GM10847 (cell line): Measurements from ENCODE around the gene CHRNG.

ENCODE experiments used
- POLR2A ChIP-seq: IDR thresholded peaks from 2 replicates; pipeline ENCODE4 v1.6.1; 2011; ENCODE audit not compliant: insufficient read length; ENCODE audit errors: extremely low read depth

CHRNG gene

GRCh38 chr2:232502911-232503808 is 36.3 kb upstream of the CHRNG start:
- TF ChIP-seq POLR2A, result no peak

DNA sequence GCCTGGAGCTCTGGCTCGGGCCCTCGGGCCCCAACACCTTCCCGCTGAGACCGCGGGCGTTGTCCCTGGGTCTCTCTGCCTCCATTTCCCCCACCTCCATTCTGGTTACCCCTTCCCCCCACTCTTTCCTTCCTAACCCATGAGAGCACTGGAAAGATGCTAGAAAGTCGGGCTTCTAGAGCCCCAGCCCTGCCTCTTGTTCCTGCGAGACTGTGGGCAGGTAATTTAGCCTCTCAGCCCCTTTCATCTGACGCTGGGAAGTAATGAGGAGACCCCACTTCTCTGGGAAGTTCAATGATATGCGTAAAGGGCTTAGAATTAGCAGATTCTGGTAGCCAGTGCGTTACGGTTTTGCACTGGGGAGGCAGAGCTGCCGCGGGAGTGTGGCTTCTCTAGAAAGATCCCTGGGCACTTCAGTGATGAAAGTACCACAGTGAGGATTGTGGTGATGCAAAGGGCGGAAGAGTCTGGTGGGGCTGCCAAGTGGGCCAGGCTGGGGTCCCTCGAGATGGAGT is 35.6 kb upstream of the CHRNG start:
- no peak for TF ChIP-seq POLR2A

GRCh38 chr2:232504438-232504837 is 35.1 kb upstream of the CHRNG start:
- TF ChIP-seq POLR2A, result no peak

DNA sequence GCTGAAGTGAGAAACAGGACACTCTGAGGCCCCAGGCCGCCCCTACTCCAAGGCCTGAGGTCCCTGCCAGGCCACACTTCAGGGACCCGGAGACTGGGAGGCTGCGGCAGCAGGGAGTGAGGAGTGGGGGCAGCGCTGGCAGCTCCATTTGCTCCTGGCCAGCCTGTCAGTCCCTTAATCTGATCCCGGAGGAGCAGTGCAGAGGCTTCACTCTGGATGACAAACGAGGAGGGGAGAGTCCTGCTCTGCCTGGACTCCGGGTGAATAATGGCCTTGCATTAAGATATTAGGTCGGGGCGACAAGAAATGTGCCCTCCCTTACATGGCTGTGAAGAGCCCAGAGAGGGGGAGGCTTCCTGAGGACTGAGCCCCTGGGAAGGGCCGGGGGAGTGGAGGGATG is 33.6 kb upstream of the CHRNG start:
- TF ChIP-seq POLR2A, result no peak

DNA sequence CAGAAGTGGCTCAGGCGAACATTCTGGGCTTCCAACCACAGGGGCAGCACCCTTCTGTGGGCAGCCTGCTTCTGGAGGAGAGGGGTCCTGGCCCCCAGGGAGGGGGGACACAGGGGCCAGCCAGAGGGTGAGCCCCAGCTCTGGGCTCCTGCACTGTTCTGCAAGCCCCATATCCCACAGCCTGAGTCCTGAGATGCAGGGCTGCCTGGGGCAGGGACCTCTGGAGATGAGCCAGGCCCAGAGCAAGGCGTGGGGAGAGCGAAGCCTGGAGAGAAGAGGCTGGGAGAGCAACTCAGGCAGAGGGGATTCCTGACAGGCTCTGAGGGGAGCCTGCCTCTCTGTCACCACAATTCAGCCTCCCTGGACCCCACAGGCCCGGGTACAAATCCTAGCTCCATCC is 32.8 kb upstream of the CHRNG start:
- no peak for TF ChIP-seq POLR2A

DNA sequence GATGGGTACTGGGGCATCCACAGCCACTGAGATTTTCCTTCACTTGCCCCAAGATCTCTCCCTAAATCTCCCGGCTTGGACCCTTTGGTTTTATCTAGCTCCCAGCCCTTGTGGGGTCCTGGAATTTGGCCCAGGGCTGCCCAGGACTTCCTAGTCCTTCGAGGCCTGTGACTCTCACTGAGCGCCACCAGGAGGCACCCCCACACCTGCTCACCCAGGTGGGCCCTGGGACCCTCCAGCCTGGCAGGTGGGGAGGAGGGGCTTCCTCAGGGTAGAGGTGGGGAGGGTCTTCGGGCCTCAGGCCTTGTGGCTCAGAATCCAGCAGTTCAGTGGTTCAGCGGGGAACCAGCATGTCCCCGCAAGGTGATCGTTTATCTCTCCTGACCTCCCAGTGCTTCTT is 31.2 kb upstream of the CHRNG start:
- TF ChIP-seq POLR2A, result no peak

DNA sequence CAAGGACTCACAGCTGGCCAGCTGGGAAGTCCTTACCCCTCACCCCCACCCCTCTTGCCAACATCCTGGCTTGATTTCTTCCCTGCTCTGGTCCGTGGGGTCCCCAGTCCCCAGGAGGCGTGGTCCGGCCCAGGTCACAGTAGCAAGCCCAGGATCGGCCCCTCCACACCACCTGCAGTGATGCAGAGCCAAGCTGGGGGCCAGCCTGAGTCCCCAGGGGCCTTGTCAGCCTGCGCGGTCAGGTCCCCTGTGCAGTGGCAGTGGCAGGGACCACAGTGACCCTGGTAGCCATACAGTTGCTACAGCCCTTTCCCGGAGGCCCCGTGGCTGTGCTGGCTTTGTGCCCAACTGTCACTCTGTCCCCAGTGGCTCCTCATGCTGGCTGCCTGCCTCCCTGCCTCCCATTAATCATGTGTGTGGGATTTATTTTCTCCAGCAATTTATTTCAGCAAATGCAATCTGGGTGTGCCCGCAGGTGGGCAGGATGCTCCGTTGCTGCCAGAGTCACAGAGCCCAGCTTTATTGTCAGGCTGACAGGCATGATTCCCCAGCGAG is 28.1 kb upstream of the CHRNG start:
- no peak for TF ChIP-seq POLR2A

GRCh38 chr2:232512602-232513001 is 26.9 kb upstream of the CHRNG start:
- TF ChIP-seq POLR2A, result no peak

DNA sequence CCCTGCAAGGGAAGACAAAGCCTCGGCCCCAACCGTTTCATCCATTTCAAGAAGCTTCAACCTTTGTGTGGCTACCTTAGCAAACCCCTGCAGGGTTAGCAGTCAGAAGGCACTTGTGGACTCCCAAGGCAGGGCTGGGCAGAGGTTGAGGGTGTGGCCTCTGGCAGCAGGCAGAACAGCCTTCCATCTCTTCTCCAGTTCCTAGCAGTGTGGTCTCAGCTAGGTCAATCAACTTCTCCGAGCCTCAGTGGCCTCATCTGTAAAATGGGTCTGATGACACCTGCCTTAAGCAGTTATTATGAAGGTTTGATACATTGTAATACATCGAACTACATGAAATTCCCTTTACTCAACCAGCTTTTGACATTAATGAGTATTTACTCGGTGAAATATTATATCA is 26.1 kb upstream of the CHRNG start:
- TF ChIP-seq POLR2A, result no peak

- TF ChIP-seq POLR2A, result no peak
Observed at GRCh38 chr2:232515639-232516038, 23.9 kb upstream of the CHRNG start.

GRCh38 chr2:232516551-232516950 is 22.9 kb upstream of the CHRNG start:
- no peak for TF ChIP-seq POLR2A

DNA sequence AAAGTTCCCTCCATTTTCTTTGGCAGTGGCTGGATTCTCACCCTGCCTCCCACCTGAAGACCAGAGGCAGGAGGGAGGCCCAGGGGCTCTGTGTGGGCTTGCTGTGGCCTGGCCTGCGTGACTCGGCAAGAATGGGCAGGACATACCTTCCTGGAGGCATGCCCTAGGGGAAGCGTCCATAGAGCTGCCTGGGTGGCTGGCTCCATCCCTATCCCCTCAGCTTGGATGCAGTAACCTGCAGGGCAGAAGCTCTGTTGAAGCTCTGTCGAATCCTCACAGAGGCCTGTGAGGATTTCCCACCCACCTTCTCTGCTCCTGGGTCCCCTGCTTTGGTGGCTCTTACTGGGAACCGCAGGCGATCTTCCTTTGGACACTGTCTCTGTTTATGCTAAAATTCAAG is 20.6 kb upstream of the CHRNG start:
- no peak for TF ChIP-seq POLR2A

DNA sequence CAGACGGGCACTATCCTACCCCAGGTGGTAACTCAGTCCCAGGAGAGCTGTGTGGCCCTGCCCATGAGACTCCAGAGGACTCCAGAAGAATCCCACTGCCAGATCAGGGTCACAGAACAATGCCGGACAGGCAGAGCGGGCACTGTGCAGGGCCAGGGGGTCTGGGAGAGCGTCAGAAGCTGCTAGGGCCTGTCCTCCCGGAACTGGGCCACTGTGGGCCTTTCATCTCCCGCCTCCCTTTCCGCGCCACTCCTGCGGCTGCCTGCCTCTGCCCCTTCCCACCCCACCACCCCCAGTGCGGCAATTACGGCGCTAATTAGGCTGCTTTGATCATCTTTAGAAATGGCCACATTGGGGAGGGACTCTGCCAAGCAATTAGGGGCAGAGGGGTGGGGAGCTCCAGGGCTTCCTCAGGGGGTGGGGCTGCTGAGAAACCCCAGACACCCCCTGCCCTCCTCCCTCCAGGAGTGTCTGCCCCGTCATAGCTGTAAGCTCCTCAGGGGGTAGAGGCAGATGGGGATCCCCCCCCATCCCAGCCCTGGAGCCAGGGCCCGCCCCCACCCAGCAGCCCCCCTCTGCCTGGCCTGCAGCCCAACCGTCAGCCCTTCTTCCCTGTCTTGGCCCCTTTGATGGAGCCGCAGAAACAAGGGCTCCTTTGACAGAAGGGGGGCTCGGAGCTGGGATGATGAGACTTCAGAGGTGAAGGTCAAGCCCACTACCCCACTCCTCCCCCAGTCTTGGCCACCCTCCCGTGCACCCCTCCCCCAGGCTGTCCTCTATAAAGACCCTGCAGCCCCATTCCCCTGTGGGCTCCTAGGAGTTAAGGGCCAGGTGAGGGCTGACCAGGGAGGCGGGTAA is 19.7 kb upstream of the CHRNG start, which contains the start of gene PRSS56:
Gene PRSS56 (plus strand): TSS at position 808 of the 858 bp plus-strand sequence. CDS start 211 bp downstream, outside the sequence.
- TF ChIP-seq POLR2A, result no peak

GRCh38 chr2:232520489-232520888 is 19.0 kb upstream of the CHRNG start:
- TF ChIP-seq POLR2A, result no peak

DNA sequence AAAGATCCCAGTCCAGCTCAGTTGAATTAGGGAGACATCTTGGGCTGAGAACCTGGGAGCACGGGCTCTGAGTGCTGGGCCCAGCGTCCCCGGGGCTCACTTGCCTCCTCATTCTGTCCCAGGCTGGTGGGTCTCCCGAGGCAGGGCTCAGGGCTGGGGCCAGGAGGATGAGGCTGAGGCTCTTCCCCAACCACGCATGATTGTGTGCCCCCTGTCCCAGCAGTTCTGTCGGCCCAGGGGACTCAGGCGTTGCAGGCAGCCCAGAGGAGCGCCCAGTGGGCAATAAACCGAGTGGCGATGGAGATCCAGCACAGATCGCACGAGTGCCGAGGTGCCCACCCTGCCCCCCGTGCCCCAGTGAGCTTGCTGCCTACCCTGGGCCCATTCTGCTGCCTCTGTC is 18.4 kb upstream of the CHRNG start:
- TF ChIP-seq POLR2A, result no peak
